ENCODE results near the gene RBPJL. TPM values are rescaled to one million over a fixed set of nuclear protein-coding genes. Genes with fewer than 3 reads are reported as not detected.

Gene RBPJL
- total and polyA plus RNA-seq, 2 of the 13 experiments (the other 11 are each of a cell fraction or from before 2014, with no cell fraction given): not detected

- no peak for TF ChIP-seq REST (IDR thresholded peaks at IDR 0.05; ENCODE audit: borderline replicate concordance in 1 of 2, low read depth in 1 of 2, low read length in 2 of 2)
- peak; percentile 85 for TF ChIP-seq MED1 (CRISPR knock-in tag; IDR thresholded peaks at IDR 0.05)
- TF ChIP-seq REPIN1 (CRISPR knock-in tag; IDR thresholded peaks at IDR 0.05; ENCODE audit: borderline replicate concordance, low read depth): peak; percentile 74; the same call in 1 of the 2 replicates
- no peak for TF ChIP-seq NFATC3 (CRISPR knock-in tag; IDR thresholded peaks at IDR 0.05)
- TF ChIP-seq DNMT3B (CRISPR knock-in tag; conservative IDR thresholded peaks at IDR 0.05): no peak
- TF ChIP-seq TEAD3 (CRISPR knock-in tag; optimal IDR thresholded peaks at IDR 0.05; ENCODE audit: borderline replicate concordance): no peak
- 0 out of 2 replicates have a peak, but pooled peaks have one; percentile 65 for TF ChIP-seq ZNF138 (CRISPR knock-in tag; IDR thresholded peaks at IDR 0.05; ENCODE audit: low read depth)
- no peak for TF ChIP-seq ZNF784 (CRISPR knock-in tag; IDR thresholded peaks at IDR 0.05; ENCODE audit: borderline replicate concordance)
- TF ChIP-seq MAFK (conservative IDR thresholded peaks at IDR 0.05 in 1 of 2, IDR thresholded peaks at IDR 0.05 in 1 of 2; ENCODE audit: low read length in 2 of 2): 0 out of 4 replicates have a peak, but pooled peaks have one; percentile 5 to 28
- TF ChIP-seq CSRNP1 (CRISPR knock-in tag; IDR thresholded peaks at IDR 0.05): no peak
- no peak for TF ChIP-seq MLLT10 (CRISPR knock-in tag; IDR thresholded peaks at IDR 0.05)
- TF ChIP-seq DMAP1 (CRISPR knock-in tag; IDR thresholded peaks at IDR 0.05): peak; percentile 22; the same call in 1 of the 2 replicates
- TF ChIP-seq POGZ (CRISPR knock-in tag; IDR thresholded peaks at IDR 0.05): no peak; the same call in 1 of the 2 replicates
These were observed 33.7 kb downstream of the RBPJL start (continued) for GRCh38 chr20:45340236-45340847.

Measured in HepG2 (cell line).